K562 (cell line): Measurements from ENCODE around the gene CXCL6. TPM values are rescaled to one million over a fixed set of nuclear protein-coding genes. Genes with fewer than 3 reads are reported as not detected.

Experiments
- ATAC-seq: fragments of 200-7000 bp; cut with Tn5 transposase; 3 replicates; pipeline ENCODE4 v1.9.1; 2020; ENCODE audit warnings: moderate library complexity
- BruUV-seq: library from RNA; stranded (reverse); fragments of 400-500 nt; replicated peaks from 2 replicates; lab custom pipeline; 2021; lab: Mats Ljungman, UMichigan
- CTCF ChIA-PET: fragments of 300-600 bp; formaldehyde crosslinking; extraction: SDS; loops from one replicate; lab custom pipeline; 2021; ENCODE audit warnings: low intra/inter-chr PET ratio; lab: Yijun Ruan, JAX
- POLR2A ChIA-PET: fragments of 300-600, 350-650 bp; sonication (Branson Sonifier 250); formaldehyde crosslinking; extraction: SDS; loops from one replicate; lab custom pipeline; 2021; ENCODE audit warnings: antibody characterized with exemption, inconsistent platforms; lab: Yijun Ruan, JAX
- DNase-seq, 4 experiments: peaks; one replicate each; pipeline versions ENCODE4 v3.0.0 to v3.0.0-alpha.2; 2011 to 2018; ENCODE audit warnings: low spot score in 3 of 4, mixed read lengths in 3 of 4; ENCODE audit errors: extremely low read depth in 1 of 4
- FAIRE-seq: peaks from 2 replicates; lab custom pipeline; 2011; peaks lifted over from hg19 to GRCh38; lab: Jason Lieb, UNC
- H2AFZ ChIP-seq: 2 replicates; pipeline ENCODE4 v1.6.0; 2011; ENCODE audit warnings: low read depth, low read length, control low read depth, inconsistent platforms
- H3K27ac ChIP-seq: fragments of 200-600 bp; 3 replicates; pipeline ENCODE4 v1.8.0; 2011; ENCODE audit warnings: low read depth, mild to moderate bottlenecking, control low read depth, inconsistent platforms, low read length, moderate library complexity, mixed read lengths; ENCODE audit errors: extremely low read depth
- H3K27me3 ChIP-seq, 2 experiments: fragments of 300-600 bp in 1 of 2; 2 replicates in 1 of 2; 3 replicates in 1 of 2; pipeline versions ENCODE4 v1.6.0 to v1.8.0; 2011; ENCODE audit warnings: inconsistent platforms in 2 of 2, low read length in 2 of 2, mild to moderate bottlenecking in 1 of 2, mixed read lengths in 1 of 2, moderate library complexity in 1 of 2; ENCODE audit not compliant: control insufficient read depth in 2 of 2, insufficient read depth in 2 of 2
- H3K36me3 ChIP-seq: fragments of 300-600 bp; 3 replicates; pipeline ENCODE4 v1.8.0; 2011; ENCODE audit warnings: mild to moderate bottlenecking, low read length, inconsistent platforms; ENCODE audit not compliant: control insufficient read depth, insufficient read depth
- H3K4me1 ChIP-seq, 2 experiments: fragments of 200-600 bp in 1 of 2; replicated peaks in 1 of 2; 2 replicates in 1 of 2; 3 replicates in 1 of 2; pipeline versions ENCODE4 v1.5.1 to v1.8.0; 2011; ENCODE audit warnings: inconsistent platforms in 2 of 2, low read length in 2 of 2, mild to moderate bottlenecking in 1 of 2, mixed read lengths in 1 of 2, moderate library complexity in 1 of 2; ENCODE audit not compliant: control insufficient read depth in 2 of 2, insufficient read depth in 2 of 2
- H3K4me2 ChIP-seq: 2 replicates; pipeline ENCODE4 v1.6.1; 2011; ENCODE audit warnings: low read length, control low read depth, inconsistent platforms, mixed read lengths; ENCODE audit not compliant: insufficient read depth
- H3K4me3 ChIP-seq: fragments of 200-600 bp; sonication (generic), shearing (Covaris generic); 2 replicates; pipeline ENCODE4 v1.5.1; 2016; ENCODE audit warnings: control low read depth, inconsistent platforms
- H3K79me2 ChIP-seq: fragments of 200-600 bp; 3 replicates; pipeline ENCODE4 v1.8.0; 2011; ENCODE audit warnings: low read length, inconsistent platforms; ENCODE audit not compliant: control insufficient read depth, insufficient read depth
- H3K9ac ChIP-seq, 2 experiments: 2 replicates each; pipeline versions ENCODE4 v1.6.0 to v1.6.1; 2011; ENCODE audit warnings: low read depth in 2 of 2, low read length in 2 of 2, control low read depth in 1 of 2, inconsistent platforms in 1 of 2, mild to moderate bottlenecking in 1 of 2, mixed read lengths in 1 of 2; ENCODE audit not compliant: insufficient read depth in 1 of 2
- H3K9me1 ChIP-seq: one replicate; pipeline ENCODE4 v1.6.0; 2011; ENCODE audit warnings: inconsistent platforms, mild to moderate bottlenecking, low read length, moderate library complexity; ENCODE audit not compliant: control insufficient read depth, insufficient read depth
- H3K9me3 ChIP-seq: replicated peaks from 2 replicates; pipeline ENCODE4 v1.5.1; 2011; ENCODE audit warnings: low read depth, low read length, inconsistent platforms; ENCODE audit not compliant: control insufficient read depth, insufficient read depth
- H4K20me1 ChIP-seq: replicated peaks from 2 replicates; pipeline ENCODE4 v1.6.1; 2011; ENCODE audit warnings: low read length, inconsistent platforms, mixed read lengths; ENCODE audit not compliant: control insufficient read depth, insufficient read depth
- ATF1 ChIP-seq, 2 experiments: fragments of 450-650 bp in 1 of 2; IDR thresholded peaks; 2 replicates each; pipeline ENCODE4 v1.6.1; 2016; ENCODE audit warnings: missing compliant biosample characterization in 1 of 2, missing genetic modification characterization in 1 of 2
- BHLHE40 ChIP-seq: IDR thresholded peaks from 2 replicates; pipeline ENCODE4 v1.6.1; 2011; ENCODE audit warnings: low read length, improper control_type of control experiment
- CAMTA2 ChIP-seq: fragments of 250-450 bp; sonication (Bioruptor Pico); conservative IDR thresholded peaks from 2 replicates; pipeline ENCODE4 v1.5.1; 2022
- DMBX1 ChIP-seq: fragments of 250-450 bp; sonication (Bioruptor Pico); IDR thresholded peaks from 2 replicates; pipeline ENCODE4 v1.8.0; 2022; ENCODE audit warnings: inconsistent platforms, mild to moderate bottlenecking, moderate library complexity, borderline replicate concordance
- HNRNPH1 ChIP-seq: fragments of 200-400 bp; formaldehyde crosslinking; optimal IDR thresholded peaks from 2 replicates; pipeline ENCODE3; 2017; ENCODE audit warnings: low read depth, mild to moderate bottlenecking, low read length, moderate library complexity
- KAT7 ChIP-seq: sonication (generic); formaldehyde crosslinking; IDR thresholded peaks from 2 replicates; pipeline ENCODE4 v1.8.0; 2022; ENCODE audit warnings: missing genetic modification reagents, mild to moderate bottlenecking, borderline replicate concordance
- KDM2B ChIP-seq: fragments of 250-450 bp; sonication (Bioruptor Pico); IDR thresholded peaks from 2 replicates; pipeline ENCODE4 v1.8.0; 2021; ENCODE audit warnings: mild to moderate bottlenecking, moderate library complexity
- NR3C1 ChIP-seq: sonication (generic); formaldehyde crosslinking; IDR thresholded peaks from 2 replicates; pipeline ENCODE4 v1.8.1; 2022; ENCODE audit warnings: missing genetic modification reagents
- PHF21A ChIP-seq: fragments of 450-650 bp; IDR thresholded peaks from 2 replicates; pipeline ENCODE4 v1.6.1; 2017; ENCODE audit warnings: low read depth, borderline replicate concordance
- POLR2AphosphoS2 ChIP-seq: IDR thresholded peaks from 2 replicates; pipeline ENCODE4 v1.6.1; 2012; ENCODE audit warnings: low read length, improper control_type of control experiment
- POLR2G ChIP-seq: fragments of 200-400 bp; formaldehyde crosslinking; IDR thresholded peaks from 2 replicates; pipeline ENCODE4 v1.6.1; 2017; ENCODE audit warnings: low read depth, mild to moderate bottlenecking, antibody characterized with exemption, low read length, moderate library complexity
- RAD21 ChIP-seq, 2 experiments: fragments of 250-450 bp in 1 of 2; fragments of 450-650 bp in 1 of 2; sonication (Bioruptor Pico) in 1 of 2; formaldehyde crosslinking in 1 of 2; IDR thresholded peaks in 1 of 2; conservative IDR thresholded peaks in 1 of 2; 2 replicates each; pipeline versions ENCODE4 v1.4.0 to v1.8.0; 2020 to 2022; ENCODE audit warnings: mild to moderate bottlenecking in 2 of 2, moderate library complexity in 1 of 2
- RFX1 ChIP-seq: fragments of 450-650 bp; IDR thresholded peaks from 2 replicates; pipeline ENCODE4 v1.6.1; 2016; ENCODE audit warnings: mild to moderate bottlenecking, moderate library complexity
- SP1 ChIP-seq: sonication (generic); formaldehyde crosslinking; IDR thresholded peaks from 2 replicates; pipeline ENCODE4 v1.8.1; 2022; ENCODE audit warnings: mild to moderate bottlenecking, missing genetic modification reagents
- ZNF354B ChIP-seq: fragments of 250-450 bp; sonication (Bioruptor Pico); IDR thresholded peaks from 2 replicates; pipeline ENCODE4 v1.4.0; 2020
- ZNF586 ChIP-seq: fragments of 450-650 bp; formaldehyde crosslinking; conservative IDR thresholded peaks from 2 replicates; pipeline ENCODE4 v1.4.0; 2020; ENCODE audit warnings: mild to moderate bottlenecking, moderate library complexity
- WGBS: fragments of 100-300 bp; shearing (Covaris generic); methylation state at CpG from one replicate; pipeline ENCODE4 v1.1.6; 2016; ENCODE audit warnings: low coverage, mixed read lengths; ENCODE audit not compliant: insufficient coverage; ENCODE audit errors: missing lambda C conversion rate; 5-methylcytosine and 5-hydroxymethylcytosine counted together
- in situ Hi-C: fragments of 300-500 bp; cut with MboI; formaldehyde crosslinking; loops from 4 replicates; pipeline ENCODE4 v1.15.0; 2018; ENCODE audit warnings: inconsistent platforms, mixed read lengths
- intact Hi-C: fragments of 100-400 bp; cut with micrococcal nuclease; formaldehyde crosslinking; loops from 2 replicates; pipeline ENCODE4 v1.14.2; 2022
- polyA plus RNA-seq, 8 experiments: library from polyadenylated mRNA; depleted of rRNA in 4 of 8; stranded (reverse) in 5 of 8; unstranded in 3 of 8; fragments of >200 nt; fragmentation: Nextera tagmentation in 2 of 8; fragmentation: Illumina TruSeq in 1 of 8; extraction: Ambion mirVana in 2 of 8; extraction: Trizol in 1 of 8; gene quantifications; 2 replicates each; pipeline versions ENCODE4 v1.2.1 to v1.2.3, GENCODE V29; 2011 to 2014; ENCODE audit warnings: inconsistent platforms in 1 of 8, missing spikeins in 1 of 8
- total RNA-seq, 7 experiments: library from RNA; depleted of rRNA in 6 of 7; stranded (reverse); fragments of >200 nt in 6 of 7; fragmentation: Illumina TruSeq in 2 of 7; extraction: Trizol in 2 of 7; gene quantifications; 2 replicates each; pipeline versions ENCODE4 v1.2.1 to v1.2.3, GENCODE V29; 2011 to 2021; ENCODE audit warnings: low replicate concordance in 1 of 7
- TF ChIP-seq, protein P1 (sequence below): fragments of 250-450 bp; sonication (Bioruptor Pico); IDR thresholded peaks from 2 replicates; pipeline ENCODE4 v1.5.0; 2020; ENCODE audit warnings: mild to moderate bottlenecking
- TF ChIP-seq, protein P2 (sequence below), 3 experiments: IDR thresholded peaks in 2 of 3; conservative IDR thresholded peaks in 1 of 3; 2 replicates each; pipeline ENCODE4 v1.5.1; 2011 to 2012; ENCODE audit warnings: low read length in 3 of 3, mild to moderate bottlenecking in 3 of 3, control low read depth in 2 of 3, improper control_type of control experiment in 1 of 3, inconsistent platforms in 1 of 3, low read depth in 1 of 3, mixed read lengths in 1 of 3, moderate library complexity in 1 of 3; ENCODE audit not compliant: insufficient read depth in 2 of 3

The CXCL6 gene
- total and polyA plus RNA-seq, 9 of the 15 experiments (the other 6 are each of a cell fraction or from before 2014, with no cell fraction given) = not detected

DNA sequence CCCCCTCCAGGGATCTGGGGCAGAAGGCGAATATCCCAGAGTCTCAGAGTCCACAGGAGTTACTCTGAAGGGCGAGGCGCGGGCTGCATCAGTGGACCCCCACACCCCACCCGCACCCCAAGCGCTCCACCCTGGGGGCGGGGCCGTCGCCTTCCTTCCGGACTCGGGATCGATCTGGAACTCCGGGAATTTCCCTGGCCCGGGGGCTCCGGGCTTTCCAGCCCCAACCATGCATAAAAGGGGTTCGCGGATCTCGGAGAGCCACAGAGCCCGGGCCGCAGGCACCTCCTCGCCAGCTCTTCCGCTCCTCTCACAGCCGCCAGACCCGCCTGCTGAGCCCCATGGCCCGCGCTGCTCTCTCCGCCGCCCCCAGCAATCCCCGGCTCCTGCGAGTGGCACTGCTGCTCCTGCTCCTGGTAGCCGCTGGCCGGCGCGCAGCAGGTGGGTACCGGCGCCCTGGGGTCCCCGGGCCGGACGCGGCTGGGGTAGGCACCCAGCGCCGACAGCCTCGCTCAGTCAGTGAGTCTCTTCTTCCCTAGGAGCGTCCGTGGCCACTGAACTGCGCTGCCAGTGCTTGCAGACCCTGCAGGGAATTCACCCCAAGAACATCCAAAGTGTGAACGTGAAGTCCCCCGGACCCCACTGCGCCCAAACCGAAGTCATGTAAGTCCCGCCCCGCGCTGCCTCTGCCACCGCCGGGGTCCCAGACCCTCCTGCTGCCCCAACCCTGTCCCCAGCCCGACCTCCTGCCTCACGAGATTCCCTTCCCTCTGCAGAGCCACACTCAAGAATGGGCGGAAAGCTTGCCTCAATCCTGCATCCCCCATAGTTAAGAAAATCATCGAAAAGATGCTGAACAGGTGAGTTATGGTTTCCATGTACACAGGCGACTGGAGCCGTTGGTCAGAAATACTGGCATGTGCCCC lies 32.9 kb downstream of the CXCL6 start, which contains the start of gene CXCL1:
Gene CXCL1 (plus strand): TSS at position 264 of the 926 bp plus-strand sequence. CDS start 78 bp downstream, at position 342.
- WGBS = 21% methylated on average over 42 of the region's 61 CpGs
- Histone ChIP-seq H3K79me2 (no peaks in the 10 kb centered on the region), H3K27me3 (no peaks in the 10 kb centered on the region), H3K4me1 (peaks cover 9 to 11% of the 10 kb centered on the region in 2 experiments; a peak in 4 of 5 replicates), H3K9me3 (no peaks in the 10 kb centered on the region), H3K36me3 (no peaks in the 10 kb centered on the region), H3K9me1 (no peaks in the 10 kb centered on the region), H3K4me3 (peak within 1 kb of the TSS; percentile 54), H3K27ac (no peak within 1 kb of the TSS), H2AFZ (peak within 1 kb of the TSS; percentile 89), H4K20me1 (no peaks in the 10 kb centered on the region), H3K9ac (peak within 1 kb of the TSS; percentile 61 to 91), H3K4me2 (peak within 1 kb of the TSS; percentile 86)
- ATAC-seq (peak; percentile 95), FAIRE-seq (no peak), DNase-seq (peak; percentile 37 to 68 (median 51))
- in situ Hi-C loops (loop anchor here (10.0 kb wide), 1 partner anchor 265 kb away; no protein-coding TSS in a partner anchor), intact Hi-C loops (loop anchor here (1.0 to 5.0 kb wide), 4 partner anchors 53 to 265 kb away; partner anchors contain the start of genes CXCL2 and CXCL3)
- BruUV-seq = no TSS peak
- ChIA-PET POLR2A (interaction anchor here (0.5 to 0.7 kb wide), 3 partner anchors 9 to 237 kb away, joined by 3 read pairs; no protein-coding TSS in a partner anchor), CTCF (interaction anchor here (0.6 kb wide), 2 partner anchors 264 to 467 kb away, joined by 3 read pairs; no protein-coding TSS in a partner anchor)
- TF ChIP-seq PHF21A (no peak), ZNF354B (no peak), RAD21 (CRISPR knock-in tag; conservative IDR thresholded peaks at IDR 0.05 in 1 of 2, IDR thresholded peaks at IDR 0.05 in 1 of 2) (peak in 1 of 2 experiments; percentile 32), HNRNPH1 (no peak), KAT7 (peak; percentile 69; the same call in 1 of the 2 replicates), RFX1 (no peak), KDM2B (CRISPR knock-in tag) (no peak), ZNF586 (CRISPR knock-in tag) (no peak), NR3C1 (CRISPR knock-in tag) (0 out of 2 replicates have a peak, but pooled peaks have one; percentile 30), CAMTA2 (CRISPR knock-in tag) (no peak), POLR2G (peak; percentile 80), BHLHE40 (no peak), POLR2AphosphoS2 (no peak), SP1 (CRISPR knock-in tag) (0 out of 2 replicates have a peak, but pooled peaks have one; percentile 36), DMBX1 (CRISPR knock-in tag) (no peak), ATF1 (CRISPR knock-in tag; IDR thresholded peaks at IDR 0.05) (no peak), ATF1 (tag; IDR thresholded peaks at IDR 0.05) (no peak)
- TF ChIP-seq, protein P1, sequence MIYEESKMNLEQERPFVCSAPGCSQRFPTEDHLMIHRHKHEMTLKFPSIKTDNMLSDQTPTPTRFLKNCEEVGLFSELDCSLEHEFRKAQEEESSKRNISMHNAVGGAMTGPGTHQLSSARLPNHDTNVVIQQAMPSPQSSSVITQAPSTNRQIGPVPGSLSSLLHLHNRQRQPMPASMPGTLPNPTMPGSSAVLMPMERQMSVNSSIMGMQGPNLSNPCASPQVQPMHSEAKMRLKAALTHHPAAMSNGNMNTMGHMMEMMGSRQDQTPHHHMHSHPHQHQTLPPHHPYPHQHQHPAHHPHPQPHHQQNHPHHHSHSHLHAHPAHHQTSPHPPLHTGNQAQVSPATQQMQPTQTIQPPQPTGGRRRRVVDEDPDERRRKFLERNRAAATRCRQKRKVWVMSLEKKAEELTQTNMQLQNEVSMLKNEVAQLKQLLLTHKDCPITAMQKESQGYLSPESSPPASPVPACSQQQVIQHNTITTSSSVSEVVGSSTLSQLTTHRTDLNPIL (CRISPR knock-in tag) = no peak
- TF ChIP-seq, protein P2, sequence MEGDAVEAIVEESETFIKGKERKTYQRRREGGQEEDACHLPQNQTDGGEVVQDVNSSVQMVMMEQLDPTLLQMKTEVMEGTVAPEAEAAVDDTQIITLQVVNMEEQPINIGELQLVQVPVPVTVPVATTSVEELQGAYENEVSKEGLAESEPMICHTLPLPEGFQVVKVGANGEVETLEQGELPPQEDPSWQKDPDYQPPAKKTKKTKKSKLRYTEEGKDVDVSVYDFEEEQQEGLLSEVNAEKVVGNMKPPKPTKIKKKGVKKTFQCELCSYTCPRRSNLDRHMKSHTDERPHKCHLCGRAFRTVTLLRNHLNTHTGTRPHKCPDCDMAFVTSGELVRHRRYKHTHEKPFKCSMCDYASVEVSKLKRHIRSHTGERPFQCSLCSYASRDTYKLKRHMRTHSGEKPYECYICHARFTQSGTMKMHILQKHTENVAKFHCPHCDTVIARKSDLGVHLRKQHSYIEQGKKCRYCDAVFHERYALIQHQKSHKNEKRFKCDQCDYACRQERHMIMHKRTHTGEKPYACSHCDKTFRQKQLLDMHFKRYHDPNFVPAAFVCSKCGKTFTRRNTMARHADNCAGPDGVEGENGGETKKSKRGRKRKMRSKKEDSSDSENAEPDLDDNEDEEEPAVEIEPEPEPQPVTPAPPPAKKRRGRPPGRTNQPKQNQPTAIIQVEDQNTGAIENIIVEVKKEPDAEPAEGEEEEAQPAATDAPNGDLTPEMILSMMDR (IDR thresholded peaks at IDR 0.05 in 2 of 3, conservative IDR thresholded peaks at IDR 0.05 in 1 of 3; ENCODE audit: insufficient read depth in 2 of 3, low read depth in 1 of 3, low read length in 3 of 3) = peak in 2 of 3 experiments; percentile 49 to 69; a peak in 4 of 6 replicates
